ENCODE data around the gene DOC2A.

DNA sequence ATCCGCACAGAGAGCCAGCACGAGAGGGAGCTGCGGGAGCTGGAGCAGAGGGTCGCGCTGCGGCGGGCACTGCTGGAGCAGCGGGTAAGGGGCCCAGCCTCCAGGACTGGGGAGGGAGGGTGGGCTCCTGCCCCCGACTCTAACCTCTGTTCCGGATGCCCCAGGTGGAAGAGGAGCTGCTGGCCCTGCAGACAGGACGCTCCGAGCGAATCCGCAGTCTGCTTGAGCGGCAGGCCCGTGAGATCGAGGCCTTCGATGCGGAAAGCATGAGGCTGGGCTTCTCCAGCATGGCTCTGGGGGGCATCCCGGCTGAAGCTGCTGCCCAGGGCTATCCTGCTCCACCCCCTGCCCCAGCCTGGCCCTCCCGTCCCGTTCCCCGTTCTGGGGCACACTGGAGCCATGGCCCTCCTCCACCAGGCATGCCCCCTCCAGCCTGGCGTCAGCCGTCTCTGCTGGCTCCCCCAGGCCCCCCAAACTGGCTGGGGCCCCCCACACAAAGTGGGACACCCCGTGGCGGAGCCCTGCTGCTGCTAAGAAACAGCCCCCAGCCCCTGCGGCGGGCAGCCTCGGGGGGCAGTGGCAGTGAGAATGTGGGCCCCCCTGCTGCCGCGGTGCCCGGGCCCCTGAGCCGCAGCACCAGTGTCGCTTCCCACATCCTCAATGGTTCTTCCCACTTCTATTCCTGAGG, 19.8 kb downstream of the DOC2A start:
- TF ChIP-seq, protein P1, sequence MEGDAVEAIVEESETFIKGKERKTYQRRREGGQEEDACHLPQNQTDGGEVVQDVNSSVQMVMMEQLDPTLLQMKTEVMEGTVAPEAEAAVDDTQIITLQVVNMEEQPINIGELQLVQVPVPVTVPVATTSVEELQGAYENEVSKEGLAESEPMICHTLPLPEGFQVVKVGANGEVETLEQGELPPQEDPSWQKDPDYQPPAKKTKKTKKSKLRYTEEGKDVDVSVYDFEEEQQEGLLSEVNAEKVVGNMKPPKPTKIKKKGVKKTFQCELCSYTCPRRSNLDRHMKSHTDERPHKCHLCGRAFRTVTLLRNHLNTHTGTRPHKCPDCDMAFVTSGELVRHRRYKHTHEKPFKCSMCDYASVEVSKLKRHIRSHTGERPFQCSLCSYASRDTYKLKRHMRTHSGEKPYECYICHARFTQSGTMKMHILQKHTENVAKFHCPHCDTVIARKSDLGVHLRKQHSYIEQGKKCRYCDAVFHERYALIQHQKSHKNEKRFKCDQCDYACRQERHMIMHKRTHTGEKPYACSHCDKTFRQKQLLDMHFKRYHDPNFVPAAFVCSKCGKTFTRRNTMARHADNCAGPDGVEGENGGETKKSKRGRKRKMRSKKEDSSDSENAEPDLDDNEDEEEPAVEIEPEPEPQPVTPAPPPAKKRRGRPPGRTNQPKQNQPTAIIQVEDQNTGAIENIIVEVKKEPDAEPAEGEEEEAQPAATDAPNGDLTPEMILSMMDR (conservative IDR thresholded peaks at IDR 0.05; ENCODE audit: low read depth, low read length): no peak
- TF ChIP-seq EZH2 (IDR thresholded peaks at IDR 0.05; ENCODE audit: borderline replicate concordance, low read depth, low read length, poor library complexity, severe bottlenecking): no peak

All from A673 (cell line).